Calu3 (cell line): ENCODE measurements around the gene PAK4. TPM values are rescaled to one million over a fixed set of nuclear protein-coding genes. Genes with fewer than 3 reads are reported as not detected.

Experiments used
- BruUV-seq: library from RNA; stranded (reverse); fragments of 400-500 nt; replicated peaks from 2 replicates; lab custom pipeline; 2021; lab: Mats Ljungman, UMichigan
- CTCF ChIA-PET: fragments of 300-600 bp; sonication (Branson Sonifier 250); formaldehyde crosslinking; loops from one replicate; lab custom pipeline; 2022; ENCODE audit warnings: antibody characterized with exemption; lab: Charles Lee
- DNase-seq: peaks from one replicate; pipeline ENCODE4 v3.0.0; 2022
- H3K27ac Mint-ChIP-seq: one replicate; pipeline ENCODE4 v1.8.0; 2022; ENCODE audit warnings: mixed read lengths; ENCODE audit not compliant: unreplicated experiment
- H3K27me3 Mint-ChIP-seq: one replicate; pipeline ENCODE4 v1.8.0; 2022; ENCODE audit warnings: mixed read lengths; ENCODE audit not compliant: unreplicated experiment
- H3K36me3 Mint-ChIP-seq: one replicate; pipeline ENCODE4 v1.8.0; 2022; ENCODE audit warnings: mild to moderate bottlenecking, moderate library complexity, mixed read lengths; ENCODE audit not compliant: insufficient read depth, unreplicated experiment
- H3K4me1 Mint-ChIP-seq: one replicate; pipeline ENCODE4 v1.8.0; 2022; ENCODE audit warnings: mild to moderate bottlenecking, low read depth, mixed read lengths; ENCODE audit not compliant: unreplicated experiment
- H3K4me3 Mint-ChIP-seq: one replicate; pipeline ENCODE4 v1.8.0; 2022; ENCODE audit warnings: mild to moderate bottlenecking, low read depth, moderate library complexity, mixed read lengths; ENCODE audit not compliant: unreplicated experiment
- H3K9me3 Mint-ChIP-seq: one replicate; pipeline ENCODE4 v1.8.0; 2022; ENCODE audit warnings: low read depth, mixed read lengths; ENCODE audit not compliant: unreplicated experiment
- CTCF ChIP-seq: fragments of 200-600 bp; IDR thresholded peaks from one replicate; pipeline ENCODE4 v1.8.0; 2022; ENCODE audit warnings: antibody characterized with exemption; ENCODE audit not compliant: unreplicated experiment
- intact Hi-C: fragments of 100-400 bp; cut with micrococcal nuclease; formaldehyde crosslinking; loops from one replicate; pipeline ENCODE4 v1.10.0; 2022; ENCODE audit not compliant: unreplicated experiment
- total RNA-seq: library from RNA; stranded (reverse); gene quantifications from 2 replicates; pipeline ENCODE4 v1.2.3, GENCODE V29; 2022

PAK4 gene
- total RNA-seq, 1 experiment from 2014 or later, result 75.7 TPM

GRCh38 chr19:39097721-39098120 is 27.9 kb upstream of the PAK4 start:
- DNase-seq, result no peak
- BruUV-seq, result no TSS peak
- H3K27ac Mint-ChIP-seq, result no peak overlapping the region
- CTCF ChIA-PET, result interaction anchor here (0.7 kb wide), 1 partner anchor 19 kb away, joined by 3 read pairs; no protein-coding TSS in a partner anchor
- H3K4me3 Mint-ChIP-seq, result no peak overlapping the region
- H3K27me3 Mint-ChIP-seq, result no peaks in the 10 kb centered on the region
- TF ChIP-seq CTCF, result no peak
- H3K9me3 Mint-ChIP-seq, result no peaks in the 10 kb centered on the region
- H3K36me3 Mint-ChIP-seq, result peaks cover 5% of the 10 kb centered on the region
- H3K4me1 Mint-ChIP-seq, result peaks cover 8% of the 10 kb centered on the region
- intact Hi-C loops, result no loop called here

DNA sequence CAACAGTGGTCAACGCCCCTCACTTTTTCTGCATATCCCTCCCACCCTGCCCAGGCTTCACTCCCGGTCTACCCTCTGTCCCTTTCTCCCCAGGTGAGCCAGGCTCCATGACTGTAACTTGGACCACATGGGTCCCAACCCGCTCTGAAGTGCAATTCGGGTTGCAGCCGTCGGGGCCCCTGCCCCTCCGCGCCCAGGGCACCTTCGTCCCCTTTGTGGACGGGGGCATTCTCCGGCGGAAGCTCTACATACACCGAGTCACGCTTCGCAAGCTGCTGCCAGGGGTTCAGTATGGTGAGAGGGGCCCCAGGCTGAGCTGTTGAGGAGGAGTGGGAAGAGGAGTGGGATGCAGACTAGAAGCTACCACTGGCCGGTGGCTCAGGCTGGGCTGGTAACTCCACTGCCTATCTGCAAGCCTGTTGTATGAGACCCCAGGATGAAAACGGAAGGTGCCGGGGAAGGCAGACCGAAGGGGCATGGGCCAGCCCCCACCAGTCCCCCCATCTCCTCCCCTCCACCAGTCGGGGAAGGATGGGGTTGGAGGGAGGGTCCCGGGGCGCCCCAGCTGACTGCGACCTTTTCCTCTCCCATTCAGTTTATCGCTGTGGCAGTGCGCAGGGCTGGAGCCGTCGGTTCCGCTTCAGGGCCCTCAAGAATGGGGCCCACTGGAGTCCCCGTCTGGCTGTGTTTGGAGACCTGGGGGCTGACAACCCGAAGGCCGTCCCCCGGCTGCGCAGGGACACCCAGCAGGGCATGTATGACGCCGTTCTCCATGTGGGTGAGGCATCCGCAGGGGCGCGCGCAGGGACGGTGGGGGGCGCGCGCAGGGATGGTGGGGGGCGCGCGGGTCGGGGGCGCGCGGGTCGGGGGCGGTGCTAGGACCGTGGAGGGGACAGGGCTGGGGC is 27.0 kb upstream of the PAK4 start:
- Mint-ChIP-seq H3K36me3 (peaks cover 5% of the 10 kb centered on the region), H3K9me3 (no peaks in the 10 kb centered on the region), H3K4me3 (no peak overlapping the region), H3K27ac (no peak overlapping the region), H3K4me1 (peaks cover 4% of the 10 kb centered on the region), H3K27me3 (no peaks in the 10 kb centered on the region)
- intact Hi-C loops, result no loop called here
- BruUV-seq, result no TSS peak
- CTCF ChIA-PET, result interaction anchor here (0.6 kb wide), 2 partner anchors 25 to 36 kb away, joined by 4 to 5 read pairs; no protein-coding TSS in a partner anchor
- no peak for DNase-seq
- no peak for TF ChIP-seq CTCF

DNA sequence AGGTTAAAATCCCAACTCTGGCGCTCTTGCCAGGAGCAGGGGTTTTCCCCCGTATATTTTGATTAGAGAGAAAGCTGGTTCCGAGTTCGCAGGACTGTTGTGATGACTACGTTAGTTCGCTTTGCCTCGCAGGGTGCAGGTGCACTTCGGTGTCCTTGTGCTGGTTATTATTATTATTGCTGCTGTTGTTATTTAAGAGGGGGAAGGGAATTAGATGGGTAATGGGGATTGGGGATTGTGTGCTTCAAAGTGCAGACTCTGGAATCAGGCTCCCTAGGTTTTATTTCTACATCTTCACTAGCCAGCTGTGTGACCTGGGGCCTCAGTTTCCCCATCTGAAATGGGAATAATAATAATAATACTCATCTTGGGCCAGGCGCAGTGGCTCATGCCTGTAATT is 26.2 kb upstream of the PAK4 start:
- peaks cover 5% of the 10 kb centered on the region for H3K36me3 Mint-ChIP-seq
- CTCF ChIA-PET, result interaction anchor here (0.7 kb wide), 1 partner anchor 145 kb away, joined by 5 read pairs; no protein-coding TSS in a partner anchor
- H3K27me3 Mint-ChIP-seq, result no peaks in the 10 kb centered on the region
- no peak overlapping the region for H3K4me3 Mint-ChIP-seq
- no peaks in the 10 kb centered on the region for H3K4me1 Mint-ChIP-seq
- no TSS peak for BruUV-seq
- H3K9me3 Mint-ChIP-seq, result no peaks in the 10 kb centered on the region
- DNase-seq, result no peak
- intact Hi-C loops, result no loop called here
- TF ChIP-seq CTCF, result no peak
- no peak overlapping the region for H3K27ac Mint-ChIP-seq

DNA sequence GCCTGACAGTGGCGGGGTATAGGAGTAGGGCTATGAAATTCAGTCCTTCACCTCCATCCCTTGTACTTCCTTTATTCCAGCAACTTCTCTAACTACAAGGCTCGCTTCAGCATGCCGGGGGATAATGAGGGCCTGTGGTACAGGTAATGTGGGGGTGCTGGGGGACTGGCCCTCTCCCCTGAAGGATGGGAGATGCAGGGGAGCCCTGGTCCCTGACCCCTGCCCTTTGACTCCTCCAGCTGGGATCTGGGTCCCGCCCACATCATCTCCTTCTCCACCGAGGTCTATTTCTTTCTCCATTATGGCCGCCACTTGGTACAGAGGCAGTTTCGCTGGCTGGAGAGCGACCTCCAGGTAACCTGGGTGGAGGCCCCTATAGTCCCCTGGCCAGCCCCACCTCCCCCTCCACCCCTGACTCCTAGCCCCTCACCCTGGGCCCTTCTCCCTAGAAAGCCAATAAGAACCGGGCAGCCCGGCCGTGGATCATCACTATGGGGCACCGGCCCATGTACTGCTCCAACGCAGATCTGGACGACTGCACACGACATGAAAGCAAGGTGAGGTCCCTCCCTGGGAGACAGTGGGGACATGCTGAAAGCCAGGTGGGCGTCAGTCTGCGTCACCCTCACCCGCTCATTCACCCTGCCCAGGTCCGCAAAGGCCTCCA is 25.0 kb upstream of the PAK4 start:
- intact Hi-C loops, result no loop called here
- Mint-ChIP-seq H3K27ac (no peak overlapping the region), H3K36me3 (peaks cover 5% of the 10 kb centered on the region), H3K4me3 (no peak overlapping the region), H3K27me3 (no peaks in the 10 kb centered on the region), H3K4me1 (no peaks in the 10 kb centered on the region), H3K9me3 (no peaks in the 10 kb centered on the region)
- no TSS peak for BruUV-seq
- CTCF ChIA-PET, result interaction anchor here (0.7 kb wide), 1 partner anchor 58 kb away, joined by 3 read pairs; no protein-coding TSS in a partner anchor
- no peak for TF ChIP-seq CTCF
- DNase-seq, result no peak
